ENCODE data around the gene FCRL1. TPM values are rescaled to one million over a fixed set of nuclear protein-coding genes. Genes with fewer than 3 reads are reported as not detected.

The FCRL1 gene
- polyA plus RNA-seq, 1 of the 3 experiments (the other 2 are of a cell fraction): not detected

- no peaks in the 10 kb centered on the region for H3F3A ChIP-seq (replicated peaks; ENCODE audit: insufficient read depth)
- WGBS (ENCODE audit: low lambda C conversion rate): 2% methylated on average over 2 of the region's 2 CpGs
- CTCF ChIA-PET: no interaction called here
Measured at GRCh38 chr1:157781048-157781447, 38.9 kb downstream of the FCRL1 start.

GRCh38 chr1:157776971-157777391 lies 42.9 kb downstream of the FCRL1 start, which contains the start of gene FCRL2:
FCRL2 (minus strand) TSS chr1:157777132; CDS start chr1:157777073, 59 bp downstream.
- no peak within 1 kb of the TSS for H3K4me3 ChIP-seq (ENCODE audit: low read depth in 2 of 2, low read length in 1 of 2)
- TF ChIP-seq SMC3 (IDR thresholded peaks at IDR 0.05; ENCODE audit: low read depth, low read length): no peak
- no peak for TF ChIP-seq EP300 (IDR thresholded peaks at IDR 0.05; ENCODE audit: borderline replicate concordance in 1 of 2, low read depth in 1 of 2, low read length in 1 of 2)
- TF ChIP-seq JUND (IDR thresholded peaks at IDR 0.05): no peak
- no peak for TF ChIP-seq GABPA (IDR thresholded peaks at IDR 0.05; ENCODE audit: low read depth)
- TF ChIP-seq MEF2A (IDR thresholded peaks at IDR 0.05; ENCODE audit: borderline replicate concordance, low read depth): no peak
- TF ChIP-seq EZH2phosphoT487 (IDR thresholded peaks at IDR 0.05; ENCODE audit: borderline replicate concordance, low read depth): no peak
- no peak for TF ChIP-seq NRF1 (IDR thresholded peaks at IDR 0.05; ENCODE audit: low read depth, low read length)
- no peak for TF ChIP-seq FOXJ3 (CRISPR knock-in tag; IDR thresholded peaks at IDR 0.05)
- no peak for TF ChIP-seq CHD2 (IDR thresholded peaks at IDR 0.05; ENCODE audit: low read length, partially characterized antibody)
- TF ChIP-seq USF2 (IDR thresholded peaks at IDR 0.05; ENCODE audit: borderline replicate concordance, low read depth, low read length): no peak
- H3K4me2 ChIP-seq: no peak within 1 kb of the TSS
- no peaks in the 10 kb centered on the region for H3K79me2 ChIP-seq (ENCODE audit: insufficient read depth)
- no peaks in the 10 kb centered on the region for H3K36me3 ChIP-seq (replicated peaks in 1 of 2; ENCODE audit: control insufficient read depth in 1 of 2, insufficient read depth in 2 of 2, low read length in 1 of 2)
- H3K9me2 ChIP-seq: no peaks in the 10 kb centered on the region
- H3K4me1 ChIP-seq (ENCODE audit: control insufficient read depth in 1 of 2, insufficient read depth in 2 of 2, low read depth in 1 of 2, low read length in 1 of 2): no peaks in the 10 kb centered on the region
- WGBS (ENCODE audit: low lambda C conversion rate): 0% methylated on average over 1 of the region's 1 CpG
- H3K27ac ChIP-seq (ENCODE audit: low read depth in 2 of 2, low read length in 1 of 2): no peak within 1 kb of the TSS
- H3K27me3 ChIP-seq (ENCODE audit: insufficient read depth): no peaks in the 10 kb centered on the region
- DNase-seq: no peak
- no peaks in the 10 kb centered on the region for H3F3A ChIP-seq (replicated peaks; ENCODE audit: insufficient read depth)
- ChIA-PET POLR2A (no interaction called here), CTCF (no interaction called here)
- H4K20me1 ChIP-seq (ENCODE audit: insufficient read depth): no peaks in the 10 kb centered on the region
- H2AFZ ChIP-seq (ENCODE audit: low read depth): no peak within 1 kb of the TSS; the same call in 1 of the 2 replicates
- H3K9me3 ChIP-seq: no peaks in the 10 kb centered on the region
- no peak within 1 kb of the TSS for H3K9ac ChIP-seq

More at GRCh38 chr1:157781048-157781447, 38.9 kb downstream of the FCRL1 start:
- no peak for TF ChIP-seq FOXM1 (IDR thresholded peaks at IDR 0.05; ENCODE audit: low read depth)
- Histone ChIP-seq H3K4me3 (ENCODE audit: low read depth in 2 of 2, low read length in 1 of 2) (no peak overlapping the region), H3K9me3 (no peaks in the 10 kb centered on the region), H3K36me3 (replicated peaks in 1 of 2; ENCODE audit: control insufficient read depth in 1 of 2, insufficient read depth in 2 of 2, low read length in 1 of 2) (no peaks in the 10 kb centered on the region), H3K4me2 (no peak overlapping the region), H3K9ac (no peak overlapping the region), H3K79me2 (ENCODE audit: insufficient read depth) (no peaks in the 10 kb centered on the region), H3K27ac (ENCODE audit: low read depth in 2 of 2, low read length in 1 of 2) (no peak overlapping the region), H2AFZ (ENCODE audit: low read depth) (no peak overlapping the region), H4K20me1 (ENCODE audit: insufficient read depth) (no peaks in the 10 kb centered on the region), H3K4me1 (ENCODE audit: control insufficient read depth in 1 of 2, insufficient read depth in 2 of 2, low read depth in 1 of 2, low read length in 1 of 2) (no peaks in the 10 kb centered on the region), H3K9me2 (no peaks in the 10 kb centered on the region), H3K27me3 (ENCODE audit: insufficient read depth) (no peaks in the 10 kb centered on the region)
- no peak for DNase-seq
- POLR2A ChIA-PET: no interaction called here
